K562 (cell line): ENCODE measurements around the gene CAPS. TPM values are rescaled to one million over a fixed set of nuclear protein-coding genes. Genes with fewer than 3 reads are reported as not detected.

ENCODE experiments used
- ATAC-seq: fragments of 200-7000 bp; cut with Tn5 transposase; 3 replicates; pipeline ENCODE4 v1.9.1; 2020; ENCODE audit warnings: moderate library complexity
- BruUV-seq: library from RNA; stranded (reverse); fragments of 400-500 nt; replicated peaks from 2 replicates; lab custom pipeline; 2021; lab: Mats Ljungman, UMichigan
- CTCF ChIA-PET: fragments of 300-600 bp; formaldehyde crosslinking; extraction: SDS; loops from one replicate; lab custom pipeline; 2021; ENCODE audit warnings: low intra/inter-chr PET ratio; lab: Yijun Ruan, JAX
- POLR2A ChIA-PET: fragments of 300-600, 350-650 bp; sonication (Branson Sonifier 250); formaldehyde crosslinking; extraction: SDS; loops from one replicate; lab custom pipeline; 2021; ENCODE audit warnings: antibody characterized with exemption, inconsistent platforms; lab: Yijun Ruan, JAX
- DNase-seq, 4 experiments: peaks; one replicate each; pipeline versions ENCODE4 v3.0.0 to v3.0.0-alpha.2; 2011 to 2018; ENCODE audit warnings: low spot score in 3 of 4, mixed read lengths in 3 of 4; ENCODE audit errors: extremely low read depth in 1 of 4
- FAIRE-seq: peaks from 2 replicates; lab custom pipeline; 2011; peaks lifted over from hg19 to GRCh38; lab: Jason Lieb, UNC
- H2AFZ ChIP-seq: 2 replicates; pipeline ENCODE4 v1.6.0; 2011; ENCODE audit warnings: low read depth, low read length, control low read depth, inconsistent platforms
- H3K27ac ChIP-seq: fragments of 200-600 bp; 3 replicates; pipeline ENCODE4 v1.8.0; 2011; ENCODE audit warnings: low read depth, mild to moderate bottlenecking, control low read depth, inconsistent platforms, low read length, moderate library complexity, mixed read lengths; ENCODE audit errors: extremely low read depth
- H3K27me3 ChIP-seq, 2 experiments: fragments of 300-600 bp in 1 of 2; 2 replicates in 1 of 2; 3 replicates in 1 of 2; pipeline versions ENCODE4 v1.6.0 to v1.8.0; 2011; ENCODE audit warnings: inconsistent platforms in 2 of 2, low read length in 2 of 2, mild to moderate bottlenecking in 1 of 2, mixed read lengths in 1 of 2, moderate library complexity in 1 of 2; ENCODE audit not compliant: control insufficient read depth in 2 of 2, insufficient read depth in 2 of 2
- H3K36me3 ChIP-seq: fragments of 300-600 bp; 3 replicates; pipeline ENCODE4 v1.8.0; 2011; ENCODE audit warnings: mild to moderate bottlenecking, low read length, inconsistent platforms; ENCODE audit not compliant: control insufficient read depth, insufficient read depth
- H3K4me1 ChIP-seq, 2 experiments: fragments of 200-600 bp in 1 of 2; replicated peaks in 1 of 2; 2 replicates in 1 of 2; 3 replicates in 1 of 2; pipeline versions ENCODE4 v1.5.1 to v1.8.0; 2011; ENCODE audit warnings: inconsistent platforms in 2 of 2, low read length in 2 of 2, mild to moderate bottlenecking in 1 of 2, mixed read lengths in 1 of 2, moderate library complexity in 1 of 2; ENCODE audit not compliant: control insufficient read depth in 2 of 2, insufficient read depth in 2 of 2
- H3K4me2 ChIP-seq: 2 replicates; pipeline ENCODE4 v1.6.1; 2011; ENCODE audit warnings: low read length, control low read depth, inconsistent platforms, mixed read lengths; ENCODE audit not compliant: insufficient read depth
- H3K4me3 ChIP-seq: fragments of 200-600 bp; sonication (generic), shearing (Covaris generic); 2 replicates; pipeline ENCODE4 v1.5.1; 2016; ENCODE audit warnings: control low read depth, inconsistent platforms
- H3K79me2 ChIP-seq: fragments of 200-600 bp; 3 replicates; pipeline ENCODE4 v1.8.0; 2011; ENCODE audit warnings: low read length, inconsistent platforms; ENCODE audit not compliant: control insufficient read depth, insufficient read depth
- H3K9ac ChIP-seq, 2 experiments: 2 replicates each; pipeline versions ENCODE4 v1.6.0 to v1.6.1; 2011; ENCODE audit warnings: low read depth in 2 of 2, low read length in 2 of 2, control low read depth in 1 of 2, inconsistent platforms in 1 of 2, mild to moderate bottlenecking in 1 of 2, mixed read lengths in 1 of 2; ENCODE audit not compliant: insufficient read depth in 1 of 2
- H3K9me1 ChIP-seq: one replicate; pipeline ENCODE4 v1.6.0; 2011; ENCODE audit warnings: inconsistent platforms, mild to moderate bottlenecking, low read length, moderate library complexity; ENCODE audit not compliant: control insufficient read depth, insufficient read depth
- H3K9me3 ChIP-seq: replicated peaks from 2 replicates; pipeline ENCODE4 v1.5.1; 2011; ENCODE audit warnings: low read depth, low read length, inconsistent platforms; ENCODE audit not compliant: control insufficient read depth, insufficient read depth
- H4K20me1 ChIP-seq: replicated peaks from 2 replicates; pipeline ENCODE4 v1.6.1; 2011; ENCODE audit warnings: low read length, inconsistent platforms, mixed read lengths; ENCODE audit not compliant: control insufficient read depth, insufficient read depth
- BACH1 ChIP-seq: fragments of 200-800 bp; sonication (Bioruptor generic); IDR thresholded peaks from 2 replicates; pipeline ENCODE4 v1.6.1; 2016; ENCODE audit warnings: missing genetic modification characterization, missing compliant biosample characterization
- DDX20 ChIP-seq: fragments of 450-650 bp; IDR thresholded peaks from 2 replicates; pipeline ENCODE4 v1.6.1; 2016; ENCODE audit warnings: missing genetic modification characterization, low read depth, mild to moderate bottlenecking, missing compliant biosample characterization, moderate library complexity
- MAFF ChIP-seq: IDR thresholded peaks from 2 replicates; pipeline ENCODE4 v1.6.1; 2012; ENCODE audit warnings: low read length, improper control_type of control experiment
- MAFK ChIP-seq: IDR thresholded peaks from 2 replicates; pipeline ENCODE4 v1.6.1; 2011; ENCODE audit warnings: low read length, improper control_type of control experiment
- MNT ChIP-seq, 2 experiments: fragments of 450-650 bp; conservative IDR thresholded peaks; 2 replicates each; pipeline ENCODE4 v1.6.1; 2017; ENCODE audit warnings: mild to moderate bottlenecking in 2 of 2, moderate library complexity in 2 of 2
- NFE2L1 ChIP-seq: fragments of 450-650 bp; IDR thresholded peaks from 2 replicates; pipeline ENCODE4 v1.6.1; 2016; ENCODE audit warnings: missing genetic modification characterization, low read depth, mild to moderate bottlenecking, missing compliant biosample characterization, moderate library complexity, borderline replicate concordance
- PKNOX1 ChIP-seq: fragments of 450-650 bp; IDR thresholded peaks from 2 replicates; pipeline ENCODE4 v1.6.1; 2016
- SMARCB1 ChIP-seq: IDR thresholded peaks from 2 replicates; pipeline ENCODE4 v1.6.1; 2011; ENCODE audit warnings: improper control_type of control experiment, low read depth; ENCODE audit not compliant: insufficient read length
- SMARCC2 ChIP-seq: fragments of 450-650 bp; IDR thresholded peaks from 2 replicates; pipeline ENCODE4 v1.6.1; 2017; ENCODE audit warnings: antibody characterized with exemption, moderate library complexity, mild to moderate bottlenecking, low read depth
- SNIP1 ChIP-seq: fragments of 450-650 bp; IDR thresholded peaks from 2 replicates; pipeline ENCODE4 v1.7.1; 2017; ENCODE audit warnings: low read depth, mild to moderate bottlenecking
- TRIM24 ChIP-seq, 2 experiments: fragments of 450-650 bp; IDR thresholded peaks; 2 replicates each; pipeline ENCODE4 v1.6.1; 2016
- ZBED1 ChIP-seq: IDR thresholded peaks from 2 replicates; pipeline ENCODE4 v1.6.1; 2014
- ZNF766 ChIP-seq: fragments of 200-800 bp; sonication (Bioruptor generic); conservative IDR thresholded peaks from 2 replicates; pipeline ENCODE4 v1.6.1; 2016; ENCODE audit warnings: missing genetic modification characterization, missing compliant biosample characterization
- WGBS: fragments of 100-300 bp; shearing (Covaris generic); methylation state at CpG from one replicate; pipeline ENCODE4 v1.1.6; 2016; ENCODE audit warnings: low coverage, mixed read lengths; ENCODE audit not compliant: insufficient coverage; ENCODE audit errors: missing lambda C conversion rate; 5-methylcytosine and 5-hydroxymethylcytosine counted together
- in situ Hi-C: fragments of 300-500 bp; cut with MboI; formaldehyde crosslinking; loops from 4 replicates; pipeline ENCODE4 v1.15.0; 2018; ENCODE audit warnings: inconsistent platforms, mixed read lengths
- intact Hi-C: fragments of 100-400 bp; cut with micrococcal nuclease; formaldehyde crosslinking; loops from 2 replicates; pipeline ENCODE4 v1.14.2; 2022
- polyA plus RNA-seq, 8 experiments: library from polyadenylated mRNA; depleted of rRNA in 4 of 8; stranded (reverse) in 5 of 8; unstranded in 3 of 8; fragments of >200 nt; fragmentation: Nextera tagmentation in 2 of 8; fragmentation: Illumina TruSeq in 1 of 8; extraction: Ambion mirVana in 2 of 8; extraction: Trizol in 1 of 8; gene quantifications; 2 replicates each; pipeline versions ENCODE4 v1.2.1 to v1.2.3, GENCODE V29; 2011 to 2014; ENCODE audit warnings: inconsistent platforms in 1 of 8, missing spikeins in 1 of 8
- total RNA-seq, 7 experiments: library from RNA; depleted of rRNA in 6 of 7; stranded (reverse); fragments of >200 nt in 6 of 7; fragmentation: Illumina TruSeq in 2 of 7; extraction: Trizol in 2 of 7; gene quantifications; 2 replicates each; pipeline versions ENCODE4 v1.2.1 to v1.2.3, GENCODE V29; 2011 to 2021; ENCODE audit warnings: low replicate concordance in 1 of 7
- TF ChIP-seq, protein P1 (sequence below): sonication (generic); formaldehyde crosslinking; IDR thresholded peaks from 2 replicates; pipeline ENCODE4 v1.8.1; 2023; ENCODE audit warnings: mild to moderate bottlenecking, missing genetic modification reagents
- TF ChIP-seq, protein P2 (sequence below): fragments of 450-650 bp; IDR thresholded peaks from 2 replicates; pipeline ENCODE4 v1.6.1; 2017; ENCODE audit warnings: antibody characterized with exemption

CAPS gene
- total and polyA plus RNA-seq, 9 of the 15 experiments (the other 6 are each of a cell fraction or from before 2014, with no cell fraction given) = 0.15 to 4.0 (median 0.91) TPM

DNA sequence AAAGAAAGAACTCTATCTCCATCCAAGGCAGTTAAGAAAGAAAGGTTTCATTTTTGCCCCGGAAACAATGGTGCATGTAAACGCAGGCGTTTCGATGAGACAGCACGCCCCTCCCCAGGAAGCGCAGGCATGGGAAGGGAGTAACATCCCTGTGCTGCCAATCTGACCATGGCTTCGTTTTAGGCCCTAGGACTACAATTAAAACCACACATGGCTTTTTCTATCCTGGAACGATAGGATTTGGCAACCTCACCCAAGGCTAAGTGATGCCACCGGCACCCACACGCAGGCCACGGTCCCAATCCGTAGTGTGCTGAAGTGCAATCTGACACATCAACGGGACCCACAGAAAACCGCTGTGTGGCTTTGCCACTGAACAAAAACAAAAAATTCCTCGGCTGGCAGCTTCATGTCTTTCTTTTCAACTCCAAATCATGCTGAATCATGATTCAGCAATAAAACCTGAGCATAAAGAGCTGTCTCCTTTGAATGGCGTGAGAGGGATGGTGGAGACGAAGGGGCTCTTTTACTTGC is 39.7 kb downstream of the CAPS start:
- intact Hi-C loops (no loop called here), in situ Hi-C loops (no loop called here)
- H3K4me2 ChIP-seq = peak overlapping the region; percentile 71
- peak overlapping the region; percentile 1; the same call in 1 of the 2 replicates for H3K4me3 ChIP-seq
- FAIRE-seq (peak; percentile 69), ATAC-seq (peak; percentile 65), DNase-seq (peak; percentile 41 to 60 (median 46))
- H3K9ac ChIP-seq = peak overlapping the region; percentile 65 to 86
- H3K27me3 ChIP-seq = no peaks in the 10 kb centered on the region
- H3K79me2 ChIP-seq = peaks cover 98% of the 10 kb centered on the region
- H4K20me1 ChIP-seq = peaks cover 26% of the 10 kb centered on the region; the same call in 1 of the 2 replicates
- CTCF ChIA-PET = no interaction called here
- H3K9me3 ChIP-seq = no peaks in the 10 kb centered on the region
- H2AFZ ChIP-seq = peak overlapping the region; percentile 18
- BruUV-seq = no TSS peak
- POLR2A ChIA-PET = interaction anchor here (0.6 to 4.7 kb wide), 4 partner anchors 10 to 100 kb away, joined by 3 to 41 read pairs (median 4); no protein-coding TSS in a partner anchor
- H3K4me1 ChIP-seq = peaks cover 43 to 46% of the 10 kb centered on the region in 2 experiments
- peak overlapping the region; percentile 70 for H3K27ac ChIP-seq
- 6% methylated on average over 17 of the region's 17 CpGs for WGBS
- peaks cover 1% of the 10 kb centered on the region for H3K9me1 ChIP-seq
- peaks cover 50% of the 10 kb centered on the region for H3K36me3 ChIP-seq
- TF ChIP-seq, protein P1, sequence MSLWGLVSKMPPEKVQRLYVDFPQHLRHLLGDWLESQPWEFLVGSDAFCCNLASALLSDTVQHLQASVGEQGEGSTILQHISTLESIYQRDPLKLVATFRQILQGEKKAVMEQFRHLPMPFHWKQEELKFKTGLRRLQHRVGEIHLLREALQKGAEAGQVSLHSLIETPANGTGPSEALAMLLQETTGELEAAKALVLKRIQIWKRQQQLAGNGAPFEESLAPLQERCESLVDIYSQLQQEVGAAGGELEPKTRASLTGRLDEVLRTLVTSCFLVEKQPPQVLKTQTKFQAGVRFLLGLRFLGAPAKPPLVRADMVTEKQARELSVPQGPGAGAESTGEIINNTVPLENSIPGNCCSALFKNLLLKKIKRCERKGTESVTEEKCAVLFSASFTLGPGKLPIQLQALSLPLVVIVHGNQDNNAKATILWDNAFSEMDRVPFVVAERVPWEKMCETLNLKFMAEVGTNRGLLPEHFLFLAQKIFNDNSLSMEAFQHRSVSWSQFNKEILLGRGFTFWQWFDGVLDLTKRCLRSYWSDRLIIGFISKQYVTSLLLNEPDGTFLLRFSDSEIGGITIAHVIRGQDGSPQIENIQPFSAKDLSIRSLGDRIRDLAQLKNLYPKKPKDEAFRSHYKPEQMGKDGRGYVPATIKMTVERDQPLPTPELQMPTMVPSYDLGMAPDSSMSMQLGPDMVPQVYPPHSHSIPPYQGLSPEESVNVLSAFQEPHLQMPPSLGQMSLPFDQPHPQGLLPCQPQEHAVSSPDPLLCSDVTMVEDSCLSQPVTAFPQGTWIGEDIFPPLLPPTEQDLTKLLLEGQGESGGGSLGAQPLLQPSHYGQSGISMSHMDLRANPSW = no peak
- TF ChIP-seq BACH1 (tag) (peak; percentile 92), ZBED1 (no peak), SNIP1 (no peak), MAFF (peak; percentile 92), NFE2L1 (tag) (peak; percentile 72; the same call in 1 of the 2 replicates), ZNF766 (CRISPR knock-in tag) (no peak), MNT (conservative IDR thresholded peaks at IDR 0.05) (0 out of 4 replicates have a peak, but pooled peaks of 1 of the 2 experiments have one; percentile 18), DDX20 (tag) (no peak), PKNOX1 (peak; percentile 37), TRIM24 (IDR thresholded peaks at IDR 0.05) (no peak), SMARCB1 (no peak), SMARCC2 (0 out of 2 replicates have a peak, but pooled peaks have one; percentile 45), MAFK (peak; percentile 80)
- TF ChIP-seq, protein P2, sequence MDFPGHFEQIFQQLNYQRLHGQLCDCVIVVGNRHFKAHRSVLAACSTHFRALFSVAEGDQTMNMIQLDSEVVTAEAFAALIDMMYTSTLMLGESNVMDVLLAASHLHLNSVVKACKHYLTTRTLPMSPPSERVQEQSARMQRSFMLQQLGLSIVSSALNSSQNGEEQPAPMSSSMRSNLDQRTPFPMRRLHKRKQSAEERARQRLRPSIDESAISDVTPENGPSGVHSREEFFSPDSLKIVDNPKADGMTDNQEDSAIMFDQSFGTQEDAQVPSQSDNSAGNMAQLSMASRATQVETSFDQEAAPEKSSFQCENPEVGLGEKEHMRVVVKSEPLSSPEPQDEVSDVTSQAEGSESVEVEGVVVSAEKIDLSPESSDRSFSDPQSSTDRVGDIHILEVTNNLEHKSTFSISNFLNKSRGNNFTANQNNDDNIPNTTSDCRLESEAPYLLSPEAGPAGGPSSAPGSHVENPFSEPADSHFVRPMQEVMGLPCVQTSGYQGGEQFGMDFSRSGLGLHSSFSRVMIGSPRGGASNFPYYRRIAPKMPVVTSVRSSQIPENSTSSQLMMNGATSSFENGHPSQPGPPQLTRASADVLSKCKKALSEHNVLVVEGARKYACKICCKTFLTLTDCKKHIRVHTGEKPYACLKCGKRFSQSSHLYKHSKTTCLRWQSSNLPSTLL = no peak
